Stimulated activated CD4-positive, alpha-beta T cell treated with anti-CD3 and anti-CD28 coated beads, Interleukin-15, amount 100 ng/mL, for 1 hour (primary cell): ENCODE data around the gene DDX52.
"Not testable (repeated sequence)": the region's sequence is repeated elsewhere in the genome, so short reads cannot be mapped to it uniquely, and the experiment has no call there.

Experiments used
- DNase-seq, 2 donors: peaks; one replicate each; pipeline ENCODE4 v3.0.0-alpha.2; 2020; ENCODE audit warnings: low read depth in 1 of 2, low spot score in 1 of 2

Gene DDX52

GRCh38 chr17:37643118-37643766, at the start of gene DDX52:
Gene DDX52, minus strand, starts transcription at chr17:37643446. Its CDS starts 26 bp downstream, at chr17:37643420.
- DNase-seq = peak; percentile 72 to 77

GRCh38 chr17:37691807-37692206, 48.6 kb upstream of the DDX52 start:
- DNase-seq = no peak

DNA sequence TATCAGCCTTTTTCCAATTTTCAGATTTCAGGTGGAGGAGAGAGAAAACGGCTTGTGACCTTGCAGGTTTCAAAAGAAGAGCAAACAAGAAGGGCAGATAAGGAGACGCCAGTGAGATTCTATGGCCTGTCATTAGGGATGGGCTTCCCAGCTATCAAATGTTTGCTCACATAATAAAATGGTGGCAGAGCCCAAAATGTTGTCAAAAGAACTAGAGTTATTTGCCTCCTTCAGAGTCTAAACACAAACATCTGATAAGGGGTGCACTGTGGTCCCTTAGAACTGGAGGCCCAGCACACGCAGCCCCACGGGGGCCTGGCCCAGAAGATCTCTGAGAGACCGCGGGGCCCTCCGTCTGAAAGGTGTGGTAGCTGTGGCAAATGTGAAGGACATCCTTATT, 46.1 kb upstream of the DDX52 start:
- no peak for DNase-seq

DNA sequence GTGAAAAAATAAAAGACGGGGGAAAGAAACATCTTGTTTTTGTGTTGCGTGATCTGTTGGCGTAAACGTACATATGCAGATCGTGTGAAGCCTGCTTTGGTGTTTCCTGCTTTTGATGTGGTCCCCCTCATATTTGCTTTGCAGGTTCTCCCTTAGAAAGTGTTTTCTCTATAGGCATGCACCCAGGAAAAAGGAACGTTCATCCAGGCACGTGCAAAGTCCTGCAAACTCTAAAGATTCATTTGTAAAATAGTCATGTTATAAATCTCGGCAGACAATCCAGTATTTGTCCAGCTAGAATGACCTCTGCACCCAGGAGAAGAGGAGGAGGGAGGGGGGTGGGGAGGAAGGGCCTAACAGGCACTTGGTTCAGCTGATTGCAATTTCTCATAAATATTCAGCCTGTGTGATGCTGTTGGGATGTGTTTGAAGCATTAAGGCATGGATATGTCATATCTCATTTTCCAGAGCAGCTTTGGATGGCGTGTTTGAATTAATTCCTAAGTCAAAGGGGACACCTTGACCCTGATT, 40.3 kb upstream of the DDX52 start:
- no peak for DNase-seq

GRCh38 chr17:37682007-37682406, 38.8 kb upstream of the DDX52 start:
- no peak for DNase-seq

- not testable (repeated sequence) for DNase-seq
Measured at GRCh38 chr17:37679995-37680394, 36.7 kb upstream of the DDX52 start.

- no peak for DNase-seq
Measured at GRCh38 chr17:37678036-37678435, 34.8 kb upstream of the DDX52 start.

GRCh38 chr17:37677021-37677420, 33.8 kb upstream of the DDX52 start:
- DNase-seq = no peak

- no peak for DNase-seq
Measured at GRCh38 chr17:37676115-37676925, 33.1 kb upstream of the DDX52 start.

GRCh38 chr17:37674511-37674910, 31.3 kb upstream of the DDX52 start:
- no peak for DNase-seq

GRCh38 chr17:37673386-37673785, 30.1 kb upstream of the DDX52 start:
- no peak for DNase-seq

- DNase-seq = no peak
Measured at GRCh38 chr17:37672548-37673078, 29.4 kb upstream of the DDX52 start.

DNA sequence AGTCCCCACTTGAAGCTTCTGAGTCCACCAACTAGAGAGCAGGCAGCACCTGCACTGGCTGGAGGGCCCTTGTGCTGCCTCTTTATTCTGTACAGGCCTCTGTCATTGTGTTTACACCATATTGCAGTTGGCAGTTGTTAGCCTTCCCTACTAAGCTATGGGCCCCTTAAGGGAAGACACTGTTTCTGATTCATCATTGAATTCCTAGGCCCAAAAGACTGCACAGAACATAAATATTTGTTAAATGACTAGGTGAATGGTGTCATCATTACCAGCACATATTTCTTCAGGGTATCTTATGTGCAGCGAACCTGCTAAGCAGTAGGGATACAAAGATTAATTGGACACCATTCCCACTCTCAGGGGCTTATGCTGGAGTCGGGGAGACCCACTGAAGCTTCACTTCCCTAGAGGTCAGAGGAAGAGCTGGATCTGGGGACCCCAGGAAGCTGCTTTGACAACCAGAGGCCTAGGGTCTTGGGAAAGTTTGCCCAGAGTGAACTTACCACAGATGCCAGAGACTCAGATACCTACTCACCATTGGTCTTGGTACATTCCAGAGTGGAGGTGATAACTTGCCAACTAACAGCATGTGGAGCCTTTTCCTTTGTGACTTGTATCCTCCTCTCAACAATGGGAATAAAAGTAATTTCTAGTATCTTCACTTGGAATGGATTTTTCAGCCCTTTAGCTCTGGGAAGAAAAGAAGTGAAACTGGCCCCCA, 28.7 kb upstream of the DDX52 start:
- no peak for DNase-seq

- no peak for DNase-seq
Measured at GRCh38 chr17:37671028-37671823, 28.0 kb upstream of the DDX52 start.

GRCh38 chr17:37667039-37667438, 23.8 kb upstream of the DDX52 start:
- DNase-seq = no peak

- DNase-seq = no peak
Measured at GRCh38 chr17:37664214-37664613, 21.0 kb upstream of the DDX52 start.

GRCh38 chr17:37662353-37662752, 19.1 kb upstream of the DDX52 start:
- no peak for DNase-seq

DNA sequence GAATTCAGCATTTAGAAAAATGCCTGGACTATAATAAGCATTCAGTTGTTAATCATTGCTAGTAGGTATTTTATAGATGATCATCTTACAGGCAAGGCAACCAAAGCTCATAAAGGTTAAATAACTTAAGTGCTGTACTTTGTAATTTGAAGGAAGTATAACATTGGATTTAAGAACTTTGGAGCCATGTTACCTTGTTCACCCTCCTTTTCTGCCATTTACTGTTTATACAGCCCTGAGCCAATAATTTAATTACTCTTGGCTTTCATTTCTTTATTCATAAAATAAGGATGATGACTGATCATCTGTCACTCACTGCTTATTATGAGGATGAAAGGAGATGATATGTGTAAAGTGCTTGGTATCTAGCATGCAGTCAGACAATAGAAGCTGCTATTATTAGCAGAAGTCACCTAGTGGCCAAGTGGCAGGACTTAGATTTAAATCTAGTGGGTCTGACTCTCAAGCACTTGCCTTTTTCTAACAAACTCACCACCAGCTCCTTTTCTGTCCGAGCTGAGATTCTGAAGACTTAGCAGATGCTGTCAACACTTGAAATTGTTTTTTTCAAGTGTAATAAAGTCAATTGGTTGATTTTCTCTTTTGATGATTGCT, 18.3 kb upstream of the DDX52 start:
- no peak for DNase-seq

GRCh38 chr17:37659925-37660324, 16.7 kb upstream of the DDX52 start:
- no peak for DNase-seq

- no peak for DNase-seq
Measured at GRCh38 chr17:37657202-37657601, 14.0 kb upstream of the DDX52 start.
